SK-N-DZ (cell line): ENCODE results near the gene TSPY4. TPM values are rescaled to one million over a fixed set of nuclear protein-coding genes. Genes with fewer than 3 reads are reported as not detected.
"Not testable (repeated sequence)": the region's sequence is repeated elsewhere in the genome, so short reads cannot be mapped to it uniquely, and the experiment has no call there.

ENCODE experiments used
- DNase-seq: peaks from one replicate; pipeline ENCODE4 v3.0.0-alpha.2; 2015; ENCODE audit warnings: low spot score
- polyA plus RNA-seq, 2 experiments: library from polyadenylated mRNA; depleted of rRNA; stranded (reverse); fragments of >200 nt; gene quantifications; 2 replicates each; pipeline ENCODE4 v1.2.3, GENCODE V29; 2014
- small RNA-seq, 2 experiments: library from RNA; depleted of rRNA; stranded (forward); fragments of <200 nt; gene quantifications; one replicate each; pipeline ENCODE3, GENCODE V24; 2014

Gene TSPY4, protein sequence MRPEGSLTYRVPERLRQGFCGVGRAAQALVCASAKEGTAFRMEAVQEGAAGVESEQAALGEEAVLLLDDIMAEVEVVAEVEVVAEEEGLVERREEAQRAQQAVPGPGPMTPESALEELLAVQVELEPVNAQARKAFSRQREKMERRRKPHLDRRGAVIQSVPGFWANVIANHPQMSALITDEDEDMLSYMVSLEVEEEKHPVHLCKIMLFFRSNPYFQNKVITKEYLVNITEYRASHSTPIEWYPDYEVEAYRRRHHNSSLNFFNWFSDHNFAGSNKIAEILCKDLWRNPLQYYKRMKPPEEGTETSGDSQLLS
- not detected in 2 replicates for polyA plus RNA-seq (2014; cell fraction: cytosol; rRNA removed)
- not detected in 2 replicates for polyA plus RNA-seq (2014; cell fraction: nucleus; rRNA removed)

DNA sequence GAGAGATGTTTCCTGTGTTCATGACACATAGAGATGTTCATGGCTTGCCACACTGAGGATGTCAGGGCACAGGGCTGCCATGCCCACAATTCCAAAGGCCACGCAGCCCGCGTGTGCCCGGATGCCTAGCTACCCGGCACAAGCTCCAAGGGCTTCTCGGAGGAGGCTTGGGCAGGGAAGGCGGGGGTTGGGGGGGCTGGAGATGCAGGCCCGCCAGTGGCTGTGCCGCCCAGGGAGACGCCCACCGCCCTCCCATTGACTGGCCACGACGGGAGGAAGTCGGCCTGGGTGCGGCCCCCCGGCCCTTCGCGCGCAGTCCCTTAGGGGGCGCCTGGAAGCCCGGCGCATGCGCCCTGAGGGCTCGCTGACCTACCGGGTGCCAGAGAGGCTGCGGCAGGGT is at the start of gene TSPY4:
TSPY4 (plus strand) TSS at position 301 of the 400 bp plus-strand sequence; CDS start at position 347, 46 bp downstream.
- DNase-seq = not testable (repeated sequence)

DNA sequence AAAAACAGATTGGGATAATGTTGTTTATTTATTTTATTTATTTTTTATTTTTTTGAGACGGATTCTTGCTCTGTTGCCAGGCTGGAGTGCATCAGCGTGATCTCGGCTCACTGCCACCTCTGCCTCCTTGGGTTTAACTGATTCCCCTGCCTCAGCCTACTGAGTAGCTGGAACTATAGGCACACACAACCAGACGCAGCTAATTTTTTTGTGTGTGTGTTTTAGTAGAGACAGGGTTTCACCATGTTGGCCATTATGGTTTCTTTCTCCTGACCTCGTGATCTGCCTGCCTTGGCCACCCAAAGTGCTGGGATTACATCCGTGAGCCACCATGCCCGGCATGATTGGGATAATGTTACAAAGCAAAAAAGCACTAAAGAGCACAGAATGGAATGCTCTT is 16.3 kb upstream of the TSPY4 start:
- DNase-seq = no peak

DNA sequence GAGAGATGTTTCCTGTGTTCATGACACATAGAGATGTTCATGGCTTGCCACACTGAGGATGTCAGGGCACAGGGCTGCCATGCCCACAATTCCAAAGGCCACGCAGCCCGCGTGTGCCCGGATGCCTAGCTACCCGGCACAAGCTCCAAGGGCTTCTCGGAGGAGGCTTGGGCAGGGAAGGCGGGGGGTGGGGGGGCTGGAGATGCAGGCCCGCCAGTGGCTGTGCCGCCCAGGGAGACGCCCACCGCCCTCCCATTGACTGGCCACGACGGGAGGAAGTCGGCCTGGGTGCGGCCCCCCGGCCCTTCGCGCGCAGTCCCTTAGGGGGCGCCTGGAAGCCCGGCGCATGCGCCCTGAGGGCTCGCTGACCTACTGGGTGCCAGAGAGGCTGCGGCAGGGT is 20.2 kb downstream of the TSPY4 start, which contains the start of gene TSPY8:
TSPY8 (plus strand) TSS at position 301 of the 400 bp plus-strand sequence; CDS start at position 347, 46 bp downstream.
- not testable (repeated sequence) for DNase-seq

Small RNA genes lying within 50 kb of the gene (small RNA-seq; reads per million reads assigned to genes)
- 0 reads per million in 2 experiments for gene AC006158.1
